ENCODE data around the gene ZNF213. TPM values are rescaled to one million over a fixed set of nuclear protein-coding genes. Genes with fewer than 3 reads are reported as not detected.

The ZNF213 gene
- total RNA-seq, 1 experiment from 2014 or later = 2.0 TPM

DNA sequence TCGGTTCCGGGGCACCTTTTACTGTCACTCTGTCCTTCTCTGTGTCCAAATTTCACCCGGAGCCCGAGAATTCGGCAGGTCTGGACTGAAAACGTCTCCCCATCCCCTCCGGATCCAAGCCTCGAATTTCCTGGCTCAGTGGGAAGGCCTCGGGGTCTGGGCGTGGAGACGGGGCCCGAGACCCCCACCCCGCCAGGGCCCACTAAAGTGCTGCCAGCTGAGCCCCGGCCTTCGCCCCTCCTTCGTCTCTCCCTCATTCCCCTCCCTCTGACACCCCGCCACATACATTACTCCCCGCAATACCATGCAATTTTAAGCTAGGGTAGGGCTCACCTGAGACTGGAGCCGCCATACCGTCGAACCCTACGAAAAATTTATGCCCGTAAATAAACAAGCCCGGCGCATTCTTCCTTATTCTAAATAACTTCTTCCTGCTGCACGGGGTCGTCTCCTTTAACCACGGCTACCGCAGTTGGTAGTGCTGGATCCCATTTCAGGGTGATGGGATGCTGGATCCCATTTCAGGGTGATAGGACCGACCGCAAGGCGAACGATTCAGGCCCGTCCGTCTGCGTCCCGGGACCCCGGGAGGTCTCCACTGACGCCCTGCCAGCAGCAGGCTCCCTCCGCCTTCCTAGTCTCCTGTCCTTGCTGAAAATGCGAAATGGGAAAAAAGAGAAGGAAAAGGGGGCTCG is 48.8 kb downstream of the ZNF213 start:
- Histone ChIP-seq H3K4me3 (ENCODE audit: low read length) (no peak overlapping the region), H3K4me1 (ENCODE audit: low read length) (no peaks in the 10 kb centered on the region), H3K9me2 (replicated peaks; ENCODE audit: insufficient read depth, low read length) (no peaks in the 10 kb centered on the region), H3K9me3 (ENCODE audit: low read length) (no peaks in the 10 kb centered on the region), H4K20me1 (ENCODE audit: insufficient read depth, low read depth, low read length) (no peaks in the 10 kb centered on the region), H3K36me3 (ENCODE audit: insufficient read depth, low read length) (no peaks in the 10 kb centered on the region), H3K4me2 (ENCODE audit: low read depth, low read length, poor library complexity, severe bottlenecking) (no peak overlapping the region), H2AFZ (ENCODE audit: low read length) (no peak overlapping the region), H3K79me2 (ENCODE audit: low read length) (no peaks in the 10 kb centered on the region), H3K9ac (ENCODE audit: low read length) (no peak overlapping the region), H3K27me3 (ENCODE audit: low read length) (no peaks in the 10 kb centered on the region), H3K27ac (ENCODE audit: low read length) (no peak overlapping the region)
- DNase-seq = no peak

DNA sequence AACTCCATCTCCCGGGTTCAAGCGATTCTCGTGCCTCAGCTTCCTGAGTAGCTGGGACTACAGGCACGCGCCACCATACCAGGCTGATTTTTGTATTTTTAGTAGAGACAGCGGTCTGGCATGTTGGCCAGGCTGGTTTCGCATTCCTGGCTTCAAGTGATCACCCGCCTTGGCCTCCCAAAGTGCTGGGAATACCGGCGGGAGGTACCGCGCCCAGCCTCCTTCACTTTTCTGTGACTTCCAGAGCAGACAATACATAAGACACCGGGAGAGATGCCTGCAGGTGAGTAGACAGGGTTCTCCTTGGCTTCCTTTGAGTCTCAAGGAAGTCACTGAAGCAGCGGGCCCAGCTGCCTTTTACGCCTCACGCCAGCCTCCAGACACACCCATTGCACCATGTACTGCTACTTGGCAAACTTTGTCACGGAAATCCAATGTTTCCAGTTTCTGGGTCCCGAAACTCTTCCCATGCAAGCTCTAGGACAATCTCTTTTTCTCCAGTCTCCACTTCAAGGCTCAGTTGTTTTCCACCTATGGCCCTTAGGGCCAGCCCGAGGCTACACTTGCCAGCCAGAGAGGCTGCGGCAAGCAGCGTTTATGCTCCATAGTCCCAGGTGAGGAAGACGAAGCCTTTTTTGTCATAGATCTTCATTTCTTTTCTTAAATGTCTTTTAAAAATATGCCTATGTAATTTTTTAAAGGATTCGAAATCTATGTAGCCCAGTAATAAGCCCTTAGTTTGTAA is 52.3 kb downstream of the ZNF213 start:
- Histone ChIP-seq H3K36me3 (ENCODE audit: insufficient read depth, low read length) (no peaks in the 10 kb centered on the region), H3K4me3 (ENCODE audit: low read length) (no peak overlapping the region), H3K4me1 (ENCODE audit: low read length) (no peaks in the 10 kb centered on the region), H3K9me2 (replicated peaks; ENCODE audit: insufficient read depth, low read length) (no peaks in the 10 kb centered on the region), H3K79me2 (ENCODE audit: low read length) (no peaks in the 10 kb centered on the region), H3K9me3 (ENCODE audit: low read length) (no peaks in the 10 kb centered on the region), H3K27ac (ENCODE audit: low read length) (no peak overlapping the region), H3K27me3 (ENCODE audit: low read length) (no peaks in the 10 kb centered on the region), H4K20me1 (ENCODE audit: insufficient read depth, low read depth, low read length) (no peaks in the 10 kb centered on the region), H3K4me2 (ENCODE audit: low read depth, low read length, poor library complexity, severe bottlenecking) (no peak overlapping the region), H2AFZ (ENCODE audit: low read length) (no peak overlapping the region), H3K9ac (ENCODE audit: low read length) (no peak overlapping the region)
- DNase-seq = no peak

DNA sequence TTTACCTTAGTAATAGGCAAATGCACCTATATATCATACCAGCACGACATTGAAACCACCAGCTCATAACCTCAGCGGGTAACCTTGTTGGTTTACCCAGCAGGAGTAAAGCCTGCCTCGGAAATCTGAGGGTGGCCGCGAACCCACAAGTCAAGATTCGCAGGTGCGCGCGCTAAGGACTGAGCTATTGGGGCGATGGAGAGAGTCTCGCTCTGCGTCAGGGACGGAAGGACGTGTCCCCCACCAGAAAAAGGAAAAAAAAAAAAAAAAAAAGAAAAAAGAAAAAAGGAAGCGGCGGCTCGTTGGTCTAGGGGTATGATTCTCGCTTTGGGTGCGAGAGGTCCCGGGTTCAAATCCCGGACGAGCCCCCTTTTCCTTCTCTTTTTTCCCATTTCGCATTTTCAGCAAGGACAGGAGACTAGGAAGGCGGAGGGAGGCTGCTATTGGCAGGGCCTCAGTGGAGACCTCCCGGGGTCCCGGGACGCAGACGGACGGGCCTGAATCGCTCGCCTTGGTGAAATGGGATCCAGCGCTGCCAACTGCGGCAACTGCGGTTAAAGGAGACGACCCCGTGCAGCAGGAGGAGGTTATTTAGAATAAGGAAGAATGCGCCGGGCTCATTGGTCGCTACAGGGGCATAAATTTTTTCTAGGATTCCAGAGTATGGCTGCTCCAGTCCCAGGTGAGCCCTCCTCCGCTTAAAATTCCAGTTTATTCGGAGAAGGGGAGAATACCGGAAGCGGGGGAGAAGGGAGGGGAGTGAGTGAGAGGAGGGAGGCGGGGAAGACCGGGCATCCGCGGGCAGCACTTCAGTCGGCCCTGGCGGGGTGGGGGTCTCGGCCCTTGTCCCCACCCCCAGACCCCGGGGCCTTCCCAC is 53.2 kb downstream of the ZNF213 start, which contains the start of gene OR1F1:
Gene OR1F1, plus strand, starts transcription at position 407 of the 877 bp plus-strand sequence.
- H3K9me3 ChIP-seq (ENCODE audit: low read length) = no peaks in the 10 kb centered on the region
- no peaks in the 10 kb centered on the region for H3K4me1 ChIP-seq (ENCODE audit: low read length)

DNA sequence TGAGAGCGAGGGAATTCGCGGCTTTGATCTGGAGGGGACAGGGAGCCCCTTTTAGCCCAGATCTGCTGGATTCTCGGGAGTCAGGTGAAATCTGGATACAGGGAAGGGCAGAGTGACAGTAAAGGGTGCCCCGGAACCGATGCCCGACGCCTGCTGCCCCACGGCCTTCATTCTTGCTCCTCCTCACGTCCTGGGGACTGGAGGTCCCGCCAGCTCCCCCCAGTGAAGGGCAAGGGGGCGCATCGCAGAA is 53.8 kb downstream of the ZNF213 start:
- Histone ChIP-seq H3K36me3 (ENCODE audit: insufficient read depth, low read length) (no peaks in the 10 kb centered on the region), H3K4me3 (ENCODE audit: low read length) (no peak overlapping the region), H3K27me3 (ENCODE audit: low read length) (no peaks in the 10 kb centered on the region), H4K20me1 (ENCODE audit: insufficient read depth, low read depth, low read length) (no peaks in the 10 kb centered on the region), H3K4me2 (ENCODE audit: low read depth, low read length, poor library complexity, severe bottlenecking) (no peak overlapping the region), H3K4me1 (ENCODE audit: low read length) (no peaks in the 10 kb centered on the region), H3K9me2 (replicated peaks; ENCODE audit: insufficient read depth, low read length) (no peaks in the 10 kb centered on the region), H3K27ac (ENCODE audit: low read length) (no peak overlapping the region), H3K9me3 (ENCODE audit: low read length) (no peaks in the 10 kb centered on the region), H2AFZ (ENCODE audit: low read length) (no peak overlapping the region), H3K79me2 (ENCODE audit: low read length) (no peaks in the 10 kb centered on the region), H3K9ac (ENCODE audit: low read length) (no peak overlapping the region)
- no peak for DNase-seq

More for the DNA sequence above, 53.2 kb downstream of the ZNF213 start, which contains the start of gene OR1F1:
- Histone ChIP-seq H3K4me2 (ENCODE audit: low read depth, low read length, poor library complexity, severe bottlenecking) (no peak within 1 kb of the TSS), H3K79me2 (ENCODE audit: low read length) (no peaks in the 10 kb centered on the region), H3K27ac (ENCODE audit: low read length) (no peak within 1 kb of the TSS), H3K9ac (ENCODE audit: low read length) (no peak within 1 kb of the TSS), H3K27me3 (ENCODE audit: low read length) (no peaks in the 10 kb centered on the region), H4K20me1 (ENCODE audit: insufficient read depth, low read depth, low read length) (no peaks in the 10 kb centered on the region), H3K36me3 (ENCODE audit: insufficient read depth, low read length) (no peaks in the 10 kb centered on the region), H2AFZ (ENCODE audit: low read length) (no peak within 1 kb of the TSS), H3K4me3 (ENCODE audit: low read length) (no peak within 1 kb of the TSS), H3K9me2 (replicated peaks; ENCODE audit: insufficient read depth, low read length) (no peaks in the 10 kb centered on the region)
- no peak for DNase-seq

DNA sequence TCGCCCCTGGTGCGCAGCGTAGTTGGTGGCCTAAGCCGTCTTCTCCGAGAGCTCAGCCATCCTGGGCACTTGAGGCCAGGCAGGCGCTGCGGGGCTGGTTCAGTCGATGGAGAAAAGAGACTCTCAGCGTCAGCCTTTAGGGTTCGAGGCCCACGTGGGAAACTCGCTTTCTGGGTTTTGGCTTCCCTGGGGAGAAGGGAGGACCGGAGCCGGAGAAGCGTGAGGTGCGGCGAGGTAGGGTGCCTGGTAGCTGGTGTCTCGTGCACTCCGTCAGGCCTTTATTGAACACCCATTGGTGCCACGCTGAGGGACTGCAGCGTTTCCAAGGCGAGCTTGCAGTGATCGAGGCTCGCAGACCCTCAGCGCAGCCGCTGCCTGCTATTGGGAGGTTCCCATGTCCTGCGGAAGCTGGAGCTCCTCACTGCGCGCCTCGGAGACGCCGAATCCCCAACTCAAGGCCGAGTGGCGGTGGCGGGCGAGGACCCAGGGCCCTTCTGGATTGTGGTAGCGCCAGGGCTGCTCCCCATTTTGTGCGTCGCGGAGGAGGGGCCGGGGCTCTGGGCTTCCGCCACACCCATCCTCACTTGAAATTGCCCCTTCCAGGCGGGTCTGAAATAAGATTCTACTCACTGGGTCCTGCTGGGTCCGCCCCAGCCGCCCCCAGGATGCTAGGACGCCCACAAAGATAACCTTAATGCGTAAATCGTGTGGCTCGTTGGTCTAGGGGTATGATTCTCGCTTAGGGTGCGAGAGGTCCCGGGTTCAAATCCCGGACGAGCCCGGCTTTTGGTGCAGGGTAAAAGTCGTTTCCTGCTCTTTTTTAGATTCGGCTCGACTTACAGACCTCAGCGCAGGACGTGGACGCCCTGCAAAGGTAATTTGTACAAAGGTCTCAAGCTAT is 54.3 kb downstream of the ZNF213 start:
- Histone ChIP-seq H3K36me3 (ENCODE audit: insufficient read depth, low read length) (no peaks in the 10 kb centered on the region), H3K9me3 (ENCODE audit: low read length) (no peaks in the 10 kb centered on the region), H3K4me3 (ENCODE audit: low read length) (no peak overlapping the region), H3K4me1 (ENCODE audit: low read length) (no peaks in the 10 kb centered on the region), H4K20me1 (ENCODE audit: insufficient read depth, low read depth, low read length) (no peaks in the 10 kb centered on the region), H3K4me2 (ENCODE audit: low read depth, low read length, poor library complexity, severe bottlenecking) (no peak overlapping the region), H3K9me2 (replicated peaks; ENCODE audit: insufficient read depth, low read length) (no peaks in the 10 kb centered on the region), H3K27me3 (ENCODE audit: low read length) (no peaks in the 10 kb centered on the region), H2AFZ (ENCODE audit: low read length) (no peak overlapping the region), H3K9ac (ENCODE audit: low read length) (no peak overlapping the region), H3K79me2 (ENCODE audit: low read length) (no peaks in the 10 kb centered on the region), H3K27ac (ENCODE audit: low read length) (no peak overlapping the region)
- DNase-seq = no peak

DNA sequence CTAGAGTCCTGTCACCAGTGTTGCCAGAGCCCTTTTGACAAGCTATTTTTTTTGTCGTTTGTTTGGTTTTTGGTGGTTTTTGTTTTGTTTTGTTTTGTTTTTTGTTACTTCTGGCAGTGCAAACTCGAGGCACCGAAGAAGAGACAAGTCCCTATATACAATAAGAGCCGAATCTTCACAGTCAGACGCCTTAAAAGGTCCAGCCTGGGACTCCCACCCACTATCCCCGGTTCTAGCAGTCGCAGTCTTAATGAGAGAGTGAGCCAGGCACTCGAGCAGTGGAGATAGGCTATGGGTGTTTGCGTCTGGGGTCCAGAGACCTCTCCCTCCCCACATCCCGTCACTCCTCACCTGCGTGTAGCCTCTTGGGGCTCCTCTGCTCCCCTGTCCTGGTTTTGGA is 55.0 kb downstream of the ZNF213 start:
- Histone ChIP-seq H3K27ac (ENCODE audit: low read length) (no peak overlapping the region), H3K4me1 (ENCODE audit: low read length) (no peaks in the 10 kb centered on the region), H3K4me3 (ENCODE audit: low read length) (no peak overlapping the region), H3K9ac (ENCODE audit: low read length) (no peak overlapping the region), H3K4me2 (ENCODE audit: low read depth, low read length, poor library complexity, severe bottlenecking) (no peak overlapping the region), H3K79me2 (ENCODE audit: low read length) (no peaks in the 10 kb centered on the region), H2AFZ (ENCODE audit: low read length) (no peak overlapping the region), H4K20me1 (ENCODE audit: insufficient read depth, low read depth, low read length) (no peaks in the 10 kb centered on the region), H3K9me3 (ENCODE audit: low read length) (no peaks in the 10 kb centered on the region), H3K9me2 (replicated peaks; ENCODE audit: insufficient read depth, low read length) (no peaks in the 10 kb centered on the region), H3K27me3 (ENCODE audit: low read length) (no peaks in the 10 kb centered on the region), H3K36me3 (ENCODE audit: insufficient read depth, low read length) (no peaks in the 10 kb centered on the region)
- no peak for DNase-seq

DNA sequence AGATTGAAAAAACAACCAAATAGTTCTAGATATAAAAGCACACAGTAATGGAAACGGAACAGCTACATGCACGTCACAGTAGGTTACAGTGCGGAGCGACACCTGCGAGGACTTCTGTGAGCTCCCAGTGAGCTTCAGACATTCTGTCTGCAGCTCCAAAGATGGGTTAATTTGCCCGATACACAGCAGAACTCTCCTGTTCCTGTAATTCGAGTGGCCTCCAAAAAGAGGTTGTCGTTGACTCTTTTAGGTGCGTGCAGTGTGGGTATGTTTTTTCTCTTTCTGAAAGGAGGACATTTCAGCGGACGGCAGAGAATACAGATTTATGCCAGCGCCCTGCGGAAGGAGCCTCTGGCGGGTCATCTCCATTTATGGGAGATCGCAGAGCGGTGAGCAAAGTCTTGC is 56.1 kb downstream of the ZNF213 start:
- Histone ChIP-seq H3K4me1 (ENCODE audit: low read length) (no peaks in the 10 kb centered on the region), H3K4me2 (ENCODE audit: low read depth, low read length, poor library complexity, severe bottlenecking) (no peak overlapping the region), H3K9me3 (ENCODE audit: low read length) (no peaks in the 10 kb centered on the region), H3K9ac (ENCODE audit: low read length) (no peak overlapping the region), H3K9me2 (replicated peaks; ENCODE audit: insufficient read depth, low read length) (no peaks in the 10 kb centered on the region), H4K20me1 (ENCODE audit: insufficient read depth, low read depth, low read length) (no peaks in the 10 kb centered on the region), H3K4me3 (ENCODE audit: low read length) (no peak overlapping the region), H3K36me3 (ENCODE audit: insufficient read depth, low read length) (no peaks in the 10 kb centered on the region), H3K27ac (ENCODE audit: low read length) (no peak overlapping the region), H2AFZ (ENCODE audit: low read length) (no peak overlapping the region), H3K79me2 (ENCODE audit: low read length) (no peaks in the 10 kb centered on the region), H3K27me3 (ENCODE audit: low read length) (no peaks in the 10 kb centered on the region)
- DNase-seq = no peak
